ENCODE data around the gene MICU1.

Gene MICU1

GRCh38 chr10:72645263-72645858 lies 19.5 kb upstream of the MICU1 start:
- Histone ChIP-seq H3K9me3 (ENCODE audit: control insufficient read depth, low read length) (no peaks in the 10 kb centered on the region), H3K79me2 (no peaks in the 10 kb centered on the region), H3K27ac (no peak overlapping the region), H3K27me3 (ENCODE audit: control insufficient read depth, insufficient read depth, low read length) (no peaks in the 10 kb centered on the region), H3K9ac (no peak overlapping the region), H3K36me3 (ENCODE audit: control insufficient read depth, insufficient read depth, low read length) (no peaks in the 10 kb centered on the region), H2AFZ (no peak overlapping the region), H3K4me2 (ENCODE audit: low read length) (no peak overlapping the region), H3K4me1 (no peaks in the 10 kb centered on the region), H3K4me3 (ENCODE audit: low read depth, low read length) (no peak overlapping the region)
- TF ChIP-seq CTCF (IDR thresholded peaks at IDR 0.05) = no peak

- H3K27me3 ChIP-seq (ENCODE audit: control insufficient read depth, insufficient read depth, low read length) = no peaks in the 10 kb centered on the region
- no peaks in the 10 kb centered on the region for H3K36me3 ChIP-seq (ENCODE audit: control insufficient read depth, insufficient read depth, low read length)
- TF ChIP-seq CTCF (IDR thresholded peaks at IDR 0.05) = no peak
- no peaks in the 10 kb centered on the region for H3K4me1 ChIP-seq
- H3K4me3 ChIP-seq (ENCODE audit: low read depth, low read length) = no peak overlapping the region
- no peak overlapping the region for H3K9ac ChIP-seq
- H3K79me2 ChIP-seq = no peaks in the 10 kb centered on the region
- H3K9me3 ChIP-seq (ENCODE audit: control insufficient read depth, low read length) = no peaks in the 10 kb centered on the region
- H2AFZ ChIP-seq = no peak overlapping the region
- H3K27ac ChIP-seq = no peak overlapping the region
- no peak overlapping the region for H3K4me2 ChIP-seq (ENCODE audit: low read length)
Observed at GRCh38 chr10:72642318-72642717, 16.4 kb upstream of the MICU1 start.

GRCh38 chr10:72639441-72639873 lies 13.6 kb upstream of the MICU1 start:
- Histone ChIP-seq H3K9me3 (ENCODE audit: control insufficient read depth, low read length) (no peaks in the 10 kb centered on the region), H3K4me3 (ENCODE audit: low read depth, low read length) (no peak overlapping the region), H3K36me3 (ENCODE audit: control insufficient read depth, insufficient read depth, low read length) (no peaks in the 10 kb centered on the region), H3K27ac (no peak overlapping the region), H3K4me2 (ENCODE audit: low read length) (no peak overlapping the region), H3K79me2 (no peaks in the 10 kb centered on the region), H3K9ac (no peak overlapping the region), H3K27me3 (ENCODE audit: control insufficient read depth, insufficient read depth, low read length) (no peaks in the 10 kb centered on the region), H2AFZ (no peak overlapping the region), H3K4me1 (no peaks in the 10 kb centered on the region)
- TF ChIP-seq CTCF (IDR thresholded peaks at IDR 0.05) = no peak

- no peaks in the 10 kb centered on the region for H3K4me1 ChIP-seq
- H3K9me3 ChIP-seq (ENCODE audit: control insufficient read depth, low read length) = no peaks in the 10 kb centered on the region
- TF ChIP-seq CTCF (IDR thresholded peaks at IDR 0.05) = no peak
- H2AFZ ChIP-seq = no peak overlapping the region
- no peak overlapping the region for H3K4me2 ChIP-seq (ENCODE audit: low read length)
- no peak overlapping the region for H3K27ac ChIP-seq
- no peak overlapping the region for H3K4me3 ChIP-seq (ENCODE audit: low read depth, low read length)
- H3K79me2 ChIP-seq = no peaks in the 10 kb centered on the region
- no peaks in the 10 kb centered on the region for H3K36me3 ChIP-seq (ENCODE audit: control insufficient read depth, insufficient read depth, low read length)
- H3K27me3 ChIP-seq (ENCODE audit: control insufficient read depth, insufficient read depth, low read length) = no peaks in the 10 kb centered on the region
- H3K9ac ChIP-seq = no peak overlapping the region
Observed at GRCh38 chr10:72638586-72639440, 12.9 kb upstream of the MICU1 start.

Measured in parathyroid adenoma (tissue), 2 donors.